ENCODE results near the gene XBP1.

DNA sequence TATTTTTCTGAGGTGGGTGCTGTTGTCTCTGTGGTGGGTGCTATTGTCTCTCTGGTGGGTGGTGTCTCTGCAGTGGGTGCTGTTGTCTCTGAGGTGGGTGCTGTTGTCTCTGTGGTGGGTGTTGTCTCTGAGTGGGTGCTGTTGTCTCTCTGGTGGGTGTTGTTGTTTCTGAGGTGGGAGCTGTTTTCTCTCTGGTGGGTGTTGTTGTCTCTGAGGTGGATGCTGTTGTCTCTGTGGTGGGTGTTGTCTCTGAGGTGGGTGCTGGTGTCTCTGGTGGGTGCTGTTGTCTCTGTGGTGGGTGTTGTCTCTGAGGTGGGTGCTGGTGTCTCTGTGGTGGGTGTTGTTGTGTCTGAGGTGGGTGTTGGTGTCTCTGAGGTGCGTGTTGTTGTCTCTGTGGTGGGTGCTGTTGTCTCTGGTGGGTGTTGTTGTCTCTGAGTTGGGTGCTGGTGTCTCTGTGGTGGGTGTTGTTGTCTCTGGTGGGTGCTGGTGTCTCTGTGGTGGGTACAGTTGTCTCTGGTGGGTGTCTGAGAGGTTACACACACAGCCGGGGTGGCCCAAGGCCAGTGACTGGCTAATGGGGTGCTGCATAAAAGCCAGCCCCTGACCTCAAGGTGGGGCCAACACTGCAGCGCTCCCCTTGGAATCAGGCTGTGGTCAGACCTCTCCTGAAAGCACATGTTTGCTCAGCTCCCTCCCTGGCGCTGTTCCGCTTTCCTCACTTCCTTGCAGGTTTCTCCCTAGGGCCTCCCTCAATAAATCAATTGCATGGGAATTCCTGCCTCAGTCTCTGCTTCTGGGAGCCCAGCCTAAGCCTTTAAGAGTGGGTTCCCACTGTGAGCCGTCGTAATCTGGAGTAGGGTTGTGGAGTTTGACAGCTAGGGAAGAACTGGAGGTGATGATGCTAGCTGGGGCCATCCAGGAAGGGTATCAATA, 31.0 kb upstream of the XBP1 start:
- TF ChIP-seq, protein P1, sequence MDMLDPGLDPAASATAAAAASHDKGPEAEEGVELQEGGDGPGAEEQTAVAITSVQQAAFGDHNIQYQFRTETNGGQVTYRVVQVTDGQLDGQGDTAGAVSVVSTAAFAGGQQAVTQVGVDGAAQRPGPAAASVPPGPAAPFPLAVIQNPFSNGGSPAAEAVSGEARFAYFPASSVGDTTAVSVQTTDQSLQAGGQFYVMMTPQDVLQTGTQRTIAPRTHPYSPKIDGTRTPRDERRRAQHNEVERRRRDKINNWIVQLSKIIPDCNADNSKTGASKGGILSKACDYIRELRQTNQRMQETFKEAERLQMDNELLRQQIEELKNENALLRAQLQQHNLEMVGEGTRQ (IDR thresholded peaks at IDR 0.05; ENCODE audit: low read depth, low read length), result no peak
- TF ChIP-seq, protein P2, sequence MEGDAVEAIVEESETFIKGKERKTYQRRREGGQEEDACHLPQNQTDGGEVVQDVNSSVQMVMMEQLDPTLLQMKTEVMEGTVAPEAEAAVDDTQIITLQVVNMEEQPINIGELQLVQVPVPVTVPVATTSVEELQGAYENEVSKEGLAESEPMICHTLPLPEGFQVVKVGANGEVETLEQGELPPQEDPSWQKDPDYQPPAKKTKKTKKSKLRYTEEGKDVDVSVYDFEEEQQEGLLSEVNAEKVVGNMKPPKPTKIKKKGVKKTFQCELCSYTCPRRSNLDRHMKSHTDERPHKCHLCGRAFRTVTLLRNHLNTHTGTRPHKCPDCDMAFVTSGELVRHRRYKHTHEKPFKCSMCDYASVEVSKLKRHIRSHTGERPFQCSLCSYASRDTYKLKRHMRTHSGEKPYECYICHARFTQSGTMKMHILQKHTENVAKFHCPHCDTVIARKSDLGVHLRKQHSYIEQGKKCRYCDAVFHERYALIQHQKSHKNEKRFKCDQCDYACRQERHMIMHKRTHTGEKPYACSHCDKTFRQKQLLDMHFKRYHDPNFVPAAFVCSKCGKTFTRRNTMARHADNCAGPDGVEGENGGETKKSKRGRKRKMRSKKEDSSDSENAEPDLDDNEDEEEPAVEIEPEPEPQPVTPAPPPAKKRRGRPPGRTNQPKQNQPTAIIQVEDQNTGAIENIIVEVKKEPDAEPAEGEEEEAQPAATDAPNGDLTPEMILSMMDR (conservative IDR thresholded peaks at IDR 0.05; ENCODE audit: low read depth, low read length), result no peak
- TF ChIP-seq MAFK (IDR thresholded peaks at IDR 0.05; ENCODE audit: low read depth, low read length), result no peak
- no peak for TF ChIP-seq MXI1 (IDR thresholded peaks at IDR 0.05; ENCODE audit: borderline replicate concordance, low read depth, low read length)
- TF ChIP-seq POLR2A (IDR thresholded peaks at IDR 0.05; ENCODE audit: low read depth, low read length), result no peak
- TF ChIP-seq, protein P3, sequence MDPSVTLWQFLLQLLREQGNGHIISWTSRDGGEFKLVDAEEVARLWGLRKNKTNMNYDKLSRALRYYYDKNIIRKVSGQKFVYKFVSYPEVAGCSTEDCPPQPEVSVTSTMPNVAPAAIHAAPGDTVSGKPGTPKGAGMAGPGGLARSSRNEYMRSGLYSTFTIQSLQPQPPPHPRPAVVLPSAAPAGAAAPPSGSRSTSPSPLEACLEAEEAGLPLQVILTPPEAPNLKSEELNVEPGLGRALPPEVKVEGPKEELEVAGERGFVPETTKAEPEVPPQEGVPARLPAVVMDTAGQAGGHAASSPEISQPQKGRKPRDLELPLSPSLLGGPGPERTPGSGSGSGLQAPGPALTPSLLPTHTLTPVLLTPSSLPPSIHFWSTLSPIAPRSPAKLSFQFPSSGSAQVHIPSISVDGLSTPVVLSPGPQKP (IDR thresholded peaks at IDR 0.05; ENCODE audit: borderline replicate concordance, low read depth, low read length), result no peak
- TF ChIP-seq CEBPB (IDR thresholded peaks at IDR 0.05; ENCODE audit: low read depth, low read length), result no peak
- no peak for TF ChIP-seq BHLHE40 (IDR thresholded peaks at IDR 0.05; ENCODE audit: low read depth, low read length)
- no peak for TF ChIP-seq RFX5 (IDR thresholded peaks at IDR 0.05; ENCODE audit: low read depth, low read length)
